Posterior cingulate gyrus (tissue), 11 donors: Measurements from ENCODE around the gene PCF11.
A peak's percentile ranks its signal among the peaks of the same experiment; 100 is the strongest.
"Not testable (repeated sequence)": the region's sequence is repeated elsewhere in the genome, so short reads cannot be mapped to it uniquely, and the experiment has no call there.

Experiments
- DNase-seq, 10 donors: peaks; one replicate each; pipeline versions ENCODE4 v3.0.0 to v3.0.0-alpha.2; 2020 to 2021; ENCODE audit warnings: mixed read lengths in 3 of 10
- intact Hi-C: fragments of 100-400 bp; cut with DNase I; formaldehyde crosslinking; loops from one replicate; pipeline ENCODE4 v1.15.1; 2023

Gene PCF11, protein sequence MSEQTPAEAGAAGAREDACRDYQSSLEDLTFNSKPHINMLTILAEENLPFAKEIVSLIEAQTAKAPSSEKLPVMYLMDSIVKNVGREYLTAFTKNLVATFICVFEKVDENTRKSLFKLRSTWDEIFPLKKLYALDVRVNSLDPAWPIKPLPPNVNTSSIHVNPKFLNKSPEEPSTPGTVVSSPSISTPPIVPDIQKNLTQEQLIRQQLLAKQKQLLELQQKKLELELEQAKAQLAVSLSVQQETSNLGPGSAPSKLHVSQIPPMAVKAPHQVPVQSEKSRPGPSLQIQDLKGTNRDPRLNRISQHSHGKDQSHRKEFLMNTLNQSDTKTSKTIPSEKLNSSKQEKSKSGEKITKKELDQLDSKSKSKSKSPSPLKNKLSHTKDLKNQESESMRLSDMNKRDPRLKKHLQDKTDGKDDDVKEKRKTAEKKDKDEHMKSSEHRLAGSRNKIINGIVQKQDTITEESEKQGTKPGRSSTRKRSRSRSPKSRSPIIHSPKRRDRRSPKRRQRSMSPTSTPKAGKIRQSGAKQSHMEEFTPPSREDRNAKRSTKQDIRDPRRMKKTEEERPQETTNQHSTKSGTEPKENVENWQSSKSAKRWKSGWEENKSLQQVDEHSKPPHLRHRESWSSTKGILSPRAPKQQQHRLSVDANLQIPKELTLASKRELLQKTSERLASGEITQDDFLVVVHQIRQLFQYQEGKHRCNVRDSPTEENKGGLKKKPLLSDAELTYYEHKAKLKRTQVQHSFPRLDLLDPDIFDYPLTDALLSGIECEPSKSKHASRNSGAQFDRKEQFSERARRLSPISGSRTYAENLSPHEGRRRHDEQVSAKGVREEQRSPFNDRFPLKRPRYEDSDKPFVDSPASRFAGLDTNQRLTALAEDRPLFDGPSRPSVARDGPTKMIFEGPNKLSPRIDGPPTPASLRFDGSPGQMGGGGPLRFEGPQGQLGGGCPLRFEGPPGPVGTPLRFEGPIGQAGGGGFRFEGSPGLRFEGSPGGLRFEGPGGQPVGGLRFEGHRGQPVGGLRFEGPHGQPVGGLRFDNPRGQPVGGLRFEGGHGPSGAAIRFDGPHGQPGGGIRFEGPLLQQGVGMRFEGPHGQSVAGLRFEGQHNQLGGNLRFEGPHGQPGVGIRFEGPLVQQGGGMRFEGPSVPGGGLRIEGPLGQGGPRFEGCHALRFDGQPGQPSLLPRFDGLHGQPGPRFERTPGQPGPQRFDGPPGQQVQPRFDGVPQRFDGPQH (N-terminal part only)

DNA sequence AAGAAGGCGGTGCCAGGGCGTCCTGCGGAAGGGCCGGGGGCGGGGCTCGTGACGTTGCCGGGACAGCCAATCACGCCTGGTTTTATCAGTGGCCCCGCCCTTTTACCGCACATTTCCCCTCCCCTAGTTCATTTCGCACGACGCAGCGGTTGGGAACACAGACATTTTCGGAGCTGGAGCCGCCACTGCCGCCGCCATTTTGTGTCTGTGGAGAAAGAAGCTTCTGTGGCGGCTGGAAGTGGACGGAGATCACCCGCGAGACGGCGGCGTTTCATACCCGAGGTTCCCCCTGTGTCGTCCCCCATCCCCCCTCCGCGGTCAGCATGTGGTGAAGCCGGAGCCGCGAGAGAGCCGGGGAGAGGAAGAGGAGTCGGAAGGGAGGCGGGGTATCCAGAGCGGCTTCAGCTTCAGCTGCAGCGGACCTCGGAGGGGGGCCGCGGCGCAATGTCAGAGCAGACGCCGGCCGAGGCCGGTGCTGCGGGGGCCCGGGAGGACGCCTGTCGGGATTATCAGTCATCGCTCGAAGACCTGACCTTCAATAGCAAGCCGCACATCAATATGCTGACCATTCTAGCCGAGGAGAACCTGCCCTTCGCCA lies at the start of gene PCF11:
Gene PCF11, plus strand, starts transcription at position 136 of the 598 bp plus-strand sequence. Its CDS starts 309 bp downstream, at position 445.
- DNase-seq, result peak in 1 of 10 donors; percentile 34
- intact Hi-C loops, result loop anchor here (2.0 to 5.0 kb wide), 4 partner anchors 35 to 256 kb away; partner anchors contain the start of genes ANKRD42, DDIAS and PRCP

DNA sequence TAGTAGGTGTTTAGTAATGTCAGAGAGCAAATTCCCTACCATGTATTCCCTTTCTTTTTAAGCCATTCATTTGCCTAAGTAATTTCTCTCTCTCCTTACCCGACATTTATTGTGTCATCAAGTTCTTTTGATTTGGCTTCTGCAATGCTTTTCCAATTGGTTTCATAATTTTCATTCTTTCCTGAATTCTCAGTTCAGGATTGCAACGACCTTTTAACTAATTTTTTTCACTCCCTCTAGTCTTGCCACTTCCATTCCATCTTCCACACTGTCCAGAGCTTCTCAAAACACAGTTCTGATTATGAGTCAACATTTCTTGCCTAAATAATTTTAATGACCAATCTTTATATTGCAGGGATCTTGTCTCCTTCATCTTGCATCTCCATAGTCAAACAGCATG lies 44.0 kb upstream of the PCF11 start:
- intact Hi-C loops, result no loop called here
- DNase-seq, result no peak

DNA sequence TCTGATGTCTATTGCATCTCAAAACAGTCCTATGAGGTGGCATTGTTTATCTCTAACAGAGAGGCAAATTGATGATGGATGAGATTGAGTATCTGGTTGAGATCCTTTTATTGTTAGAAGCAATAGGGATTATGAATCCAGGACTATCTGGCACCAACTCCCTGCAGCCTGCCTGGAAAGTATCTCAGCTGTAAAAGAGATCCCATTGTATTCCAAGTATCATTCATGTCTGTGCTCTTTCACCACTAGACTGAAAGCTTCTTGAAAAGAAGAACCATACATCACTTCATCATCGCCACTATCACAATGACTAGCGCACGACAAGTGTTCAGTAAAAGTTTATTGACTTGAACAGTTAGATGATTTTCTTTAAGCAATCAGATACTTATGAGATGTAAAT lies 41.9 kb upstream of the PCF11 start:
- intact Hi-C loops, result no loop called here
- no peak for DNase-seq

DNA sequence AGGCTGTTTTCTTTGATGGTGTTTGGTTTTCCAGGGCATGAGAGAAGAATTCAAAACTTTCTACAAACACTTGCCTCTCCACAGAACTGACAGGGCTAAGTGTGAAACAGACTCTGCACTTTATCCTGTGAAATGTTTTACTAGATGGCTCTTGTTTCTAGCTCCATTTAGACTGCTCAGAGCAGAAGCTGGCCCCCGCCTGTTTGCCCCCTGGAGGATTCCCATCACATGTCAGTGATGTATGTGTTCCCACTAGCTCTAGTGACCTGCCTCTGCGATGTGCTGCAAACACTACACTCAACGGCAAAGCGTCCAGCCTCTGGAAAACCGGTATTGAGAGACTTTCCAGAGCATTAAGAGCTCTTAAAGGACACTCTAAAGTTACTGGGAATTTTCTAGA lies 41.4 kb upstream of the PCF11 start:
- intact Hi-C loops, result no loop called here
- DNase-seq, result no peak

DNA sequence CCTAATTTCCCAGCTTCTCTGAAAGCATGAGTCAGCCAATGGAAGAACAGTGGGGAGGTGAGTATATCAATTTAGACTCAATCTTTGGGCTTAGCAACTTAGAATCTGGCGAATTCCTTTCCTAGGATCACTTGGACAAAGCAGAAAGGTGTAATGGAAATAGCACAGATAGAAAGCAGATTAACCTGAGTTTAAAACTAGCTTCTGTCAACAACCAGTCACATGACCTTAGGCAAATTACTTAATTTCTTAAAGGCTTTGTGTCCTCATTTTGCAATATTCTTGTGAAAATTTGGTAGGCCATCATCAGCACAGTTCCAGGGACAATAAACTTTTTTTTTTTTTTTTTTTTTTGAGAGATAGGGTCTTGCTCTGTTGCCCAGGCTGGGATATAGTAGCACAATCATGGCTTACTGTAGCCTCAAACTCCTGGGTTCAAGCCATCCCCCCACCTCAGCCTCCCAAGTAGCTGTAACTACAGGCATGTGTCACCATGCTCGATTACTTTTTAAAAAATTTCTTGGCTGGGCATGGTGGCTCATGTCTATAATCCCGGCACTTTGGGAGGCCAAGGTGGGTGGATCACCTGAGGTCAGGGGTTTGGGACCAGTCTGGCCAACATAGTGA lies 40.8 kb upstream of the PCF11 start:
- intact Hi-C loops, result no loop called here

DNA sequence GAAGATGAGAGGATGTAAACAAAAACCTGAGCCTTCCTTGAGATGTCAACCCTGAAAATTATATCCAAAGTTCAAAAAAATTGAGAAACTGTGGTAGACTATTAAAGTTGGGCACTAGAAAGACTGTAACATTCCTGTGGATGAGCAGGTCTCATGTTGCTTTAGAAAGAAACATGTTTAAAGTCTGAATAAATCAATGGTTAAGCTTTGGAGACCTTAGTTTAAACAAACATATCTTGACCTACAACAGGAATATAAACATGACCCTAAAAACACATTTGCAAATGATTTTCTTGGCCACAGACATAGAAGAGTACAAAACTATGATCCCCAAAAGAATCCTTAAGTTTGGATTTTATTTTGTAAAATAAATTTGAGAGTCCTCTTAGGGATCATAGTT lies 38.1 kb upstream of the PCF11 start:
- intact Hi-C loops, result no loop called here
- no peak for DNase-seq

More for the DNA sequence above, 40.8 kb upstream of the PCF11 start:
- DNase-seq, result no peak

DNA sequence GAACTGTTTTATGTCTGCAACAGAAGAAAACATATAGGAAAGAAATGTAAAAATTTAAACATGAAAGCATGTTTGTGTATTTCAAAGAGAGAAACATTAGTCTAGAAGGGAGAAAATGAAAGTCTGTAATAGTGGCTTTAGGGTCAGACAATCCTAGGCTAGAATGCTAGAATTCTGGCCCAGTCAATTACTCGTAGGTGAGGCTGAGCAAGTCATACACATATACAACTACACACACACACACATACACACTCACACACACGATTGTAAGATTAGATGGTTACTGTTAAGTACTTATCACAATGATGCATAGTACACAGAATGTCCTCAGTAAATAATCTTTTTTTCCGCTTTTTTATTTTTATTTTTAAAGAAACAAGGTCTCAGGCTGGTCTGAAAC lies 37.7 kb upstream of the PCF11 start:
- no peak for DNase-seq
- intact Hi-C loops, result no loop called here

DNA sequence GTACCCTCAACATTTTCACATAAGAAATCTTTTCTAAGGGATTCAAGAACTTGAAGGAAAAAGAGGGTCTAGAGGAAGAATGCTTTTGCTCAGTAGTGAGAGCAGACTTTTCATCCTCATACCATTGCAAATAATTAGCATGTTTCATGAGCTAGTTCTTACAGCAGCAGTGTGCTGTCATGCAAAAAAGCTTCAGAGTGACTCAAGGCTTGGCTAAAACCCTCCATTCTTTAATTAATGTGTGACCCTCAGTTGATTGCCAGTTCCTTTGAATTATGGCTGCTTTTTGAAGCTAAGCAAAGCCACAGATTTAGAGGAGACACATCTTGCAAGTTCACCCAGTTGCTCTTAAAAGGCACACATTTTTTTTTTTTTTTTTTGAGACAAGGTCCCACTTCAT lies 36.6 kb upstream of the PCF11 start:
- intact Hi-C loops, result no loop called here

DNA sequence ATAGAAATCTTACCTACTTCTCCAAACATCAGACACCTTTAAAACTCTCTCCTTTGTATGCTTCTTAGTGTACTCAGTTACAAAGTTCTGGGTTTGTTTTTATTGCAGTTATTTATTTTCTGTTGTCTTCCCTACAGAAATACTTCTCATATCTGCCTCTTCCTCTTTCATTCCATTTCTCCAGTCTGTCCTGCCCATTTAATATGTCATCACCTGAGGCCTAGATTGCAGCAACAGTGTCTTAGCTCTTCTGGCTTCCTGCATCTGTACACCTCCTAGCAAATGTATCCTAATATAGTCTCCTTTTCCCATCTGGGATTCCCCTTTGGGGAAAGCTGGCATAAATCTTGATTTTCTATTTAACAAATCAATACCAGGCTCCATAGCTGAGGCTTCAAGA lies 34.9 kb upstream of the PCF11 start:
- no peak for DNase-seq
- intact Hi-C loops, result no loop called here

More for the DNA sequence above, 36.6 kb upstream of the PCF11 start:
- no peak for DNase-seq

DNA sequence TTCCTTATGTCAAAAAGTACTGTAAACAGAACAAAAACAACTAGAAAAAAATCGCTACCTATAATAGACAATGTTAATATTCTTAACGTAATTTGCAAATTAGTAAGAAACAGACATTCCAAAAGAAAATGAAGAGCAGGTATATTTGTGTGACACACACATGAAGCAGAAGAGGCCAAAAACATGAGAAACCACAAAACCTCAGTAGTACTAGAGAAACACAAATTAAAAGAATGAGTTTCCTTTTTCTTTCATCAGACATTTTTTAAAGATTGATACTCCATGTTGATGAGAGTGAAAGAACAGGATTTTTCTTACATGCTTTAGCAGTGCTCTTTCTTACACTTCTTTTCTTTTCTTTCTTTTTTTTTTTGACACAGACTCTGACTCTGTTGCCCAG lies 34.2 kb upstream of the PCF11 start:
- intact Hi-C loops, result no loop called here
- no peak for DNase-seq

DNA sequence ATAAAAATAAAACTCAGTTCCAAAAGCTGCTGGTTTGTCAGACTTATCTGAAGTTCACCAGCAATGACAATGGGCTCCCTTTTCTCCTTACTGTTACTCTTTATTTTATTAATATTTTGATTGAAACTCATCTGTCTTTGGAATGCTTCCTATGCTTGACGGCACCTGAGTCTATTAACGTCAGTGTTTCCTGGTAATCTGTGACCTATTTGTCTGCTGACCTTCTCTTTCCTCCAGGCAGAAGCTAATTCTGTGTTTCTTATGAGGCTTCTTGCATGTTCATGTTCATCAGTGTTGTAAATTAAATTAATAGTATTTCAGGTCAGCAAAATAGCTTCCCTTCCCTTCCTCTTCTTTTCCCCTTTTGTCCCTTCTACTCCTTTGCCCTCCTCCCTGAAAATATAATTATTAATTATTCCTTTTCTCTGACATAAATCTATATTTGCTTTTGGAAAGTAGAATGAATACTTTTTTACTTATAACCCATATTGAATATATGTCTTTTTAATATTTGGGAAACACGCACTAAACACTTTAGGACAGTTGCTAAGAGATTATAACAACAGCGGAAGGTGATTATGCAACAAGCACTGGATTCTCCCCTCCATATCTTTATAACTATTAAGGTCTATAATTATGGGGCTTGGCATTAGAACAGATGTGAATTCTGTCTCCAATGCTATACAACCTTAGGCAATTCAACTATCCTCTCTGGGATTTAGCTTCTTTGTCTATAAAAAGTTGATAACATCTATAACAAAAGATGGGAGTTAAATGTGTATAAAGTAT lies 32.1 kb upstream of the PCF11 start:
- intact Hi-C loops, result no loop called here
- DNase-seq, result no peak

DNA sequence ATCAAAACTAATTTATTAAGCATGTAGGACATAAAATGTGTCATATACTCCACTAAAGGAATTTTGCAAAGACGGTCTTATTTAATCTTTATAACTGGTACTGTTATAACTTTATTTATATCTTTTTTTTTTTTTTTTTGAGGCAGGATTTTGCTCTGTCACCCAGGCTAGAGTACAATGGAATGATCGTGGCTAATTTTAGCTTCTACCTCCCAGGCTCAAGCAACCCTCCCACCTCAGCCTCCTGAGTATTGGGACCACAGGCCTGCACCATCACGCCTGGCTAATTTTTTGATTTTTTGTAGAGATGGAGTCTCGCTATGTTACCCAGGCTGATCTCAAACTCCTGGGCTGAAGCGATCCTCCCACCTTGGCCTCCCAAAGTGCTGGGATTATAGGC lies 31.4 kb upstream of the PCF11 start:
- intact Hi-C loops, result no loop called here
- no peak for DNase-seq

DNA sequence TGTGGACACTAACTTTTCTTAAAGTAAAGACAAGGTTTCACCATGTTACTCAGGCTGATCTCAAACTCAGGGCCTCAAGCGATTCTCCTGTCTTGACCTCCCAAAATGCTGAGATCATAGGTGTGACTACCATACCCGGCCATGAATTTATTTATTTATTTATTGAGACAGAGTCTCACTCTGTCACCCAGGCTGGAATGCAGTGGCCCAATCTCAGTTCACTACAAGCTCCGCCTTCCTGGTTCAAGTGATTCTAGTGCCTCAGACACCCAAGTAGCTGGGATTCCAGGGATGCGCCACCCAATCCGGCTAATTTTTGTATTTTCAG lies 29.7 kb upstream of the PCF11 start:
- no peak for DNase-seq
- intact Hi-C loops, result no loop called here

DNA sequence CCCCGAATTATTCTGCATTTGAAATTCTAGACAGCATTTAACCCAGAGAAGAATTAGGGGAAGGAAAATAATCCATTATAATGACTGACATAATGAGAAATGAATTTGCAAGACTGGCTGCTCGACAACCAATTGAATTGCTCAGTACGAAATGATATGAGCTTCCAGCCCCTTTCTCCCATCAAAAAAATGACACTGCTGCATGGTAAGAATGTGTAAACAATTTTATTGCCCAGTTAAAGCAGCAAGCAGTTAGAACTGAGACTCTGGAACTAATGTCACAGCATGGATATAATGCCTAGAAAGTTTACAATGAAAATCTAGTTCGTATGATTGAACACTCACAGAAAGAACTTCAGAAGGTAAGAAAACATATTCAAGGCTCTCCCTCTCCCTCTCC lies 24.7 kb upstream of the PCF11 start:
- no peak for DNase-seq
- intact Hi-C loops, result no loop called here

DNA sequence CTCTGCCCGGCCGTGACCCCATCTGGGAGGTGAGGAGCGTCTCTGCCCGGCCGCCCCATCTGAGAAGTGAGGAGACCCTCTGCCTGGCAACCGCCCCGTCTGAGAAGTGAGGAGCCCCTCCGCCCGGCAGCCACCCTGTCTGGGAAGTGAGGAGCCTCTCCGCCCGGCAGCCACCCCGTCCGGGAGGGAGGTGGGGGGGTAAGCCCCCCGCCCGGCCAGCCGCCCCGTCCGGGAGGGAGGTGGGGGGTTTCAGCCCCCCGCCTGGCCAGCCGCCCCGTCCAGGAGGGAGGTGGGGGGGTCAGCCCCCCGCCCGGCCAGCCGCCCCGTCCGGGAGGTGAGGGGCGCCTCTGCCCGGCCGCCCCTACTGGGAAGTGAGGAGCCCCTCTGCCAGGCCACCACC lies 23.7 kb upstream of the PCF11 start:
- intact Hi-C loops, DNase-seq: not testable (repeated sequence)

DNA sequence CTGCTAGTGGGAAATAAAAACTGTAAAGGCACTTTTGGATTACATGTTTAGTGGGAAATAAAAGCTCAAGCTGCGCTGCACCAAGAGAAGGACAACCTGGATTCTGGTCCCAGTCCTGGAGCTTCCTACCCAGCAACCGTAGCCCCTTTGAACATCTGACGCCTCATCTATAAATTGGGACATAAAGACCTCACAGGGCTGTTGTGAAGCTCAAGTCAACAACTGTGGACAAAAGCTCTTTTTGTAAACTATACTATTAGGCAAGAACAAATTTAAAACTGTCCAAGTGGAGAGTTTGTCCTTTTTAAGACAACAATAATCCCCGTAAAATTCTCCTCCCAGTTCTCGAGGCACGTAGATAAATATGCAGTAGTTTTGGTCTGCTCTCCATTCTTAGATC lies 17.6 kb upstream of the PCF11 start:
- no peak for DNase-seq
- intact Hi-C loops, result no loop called here

DNA sequence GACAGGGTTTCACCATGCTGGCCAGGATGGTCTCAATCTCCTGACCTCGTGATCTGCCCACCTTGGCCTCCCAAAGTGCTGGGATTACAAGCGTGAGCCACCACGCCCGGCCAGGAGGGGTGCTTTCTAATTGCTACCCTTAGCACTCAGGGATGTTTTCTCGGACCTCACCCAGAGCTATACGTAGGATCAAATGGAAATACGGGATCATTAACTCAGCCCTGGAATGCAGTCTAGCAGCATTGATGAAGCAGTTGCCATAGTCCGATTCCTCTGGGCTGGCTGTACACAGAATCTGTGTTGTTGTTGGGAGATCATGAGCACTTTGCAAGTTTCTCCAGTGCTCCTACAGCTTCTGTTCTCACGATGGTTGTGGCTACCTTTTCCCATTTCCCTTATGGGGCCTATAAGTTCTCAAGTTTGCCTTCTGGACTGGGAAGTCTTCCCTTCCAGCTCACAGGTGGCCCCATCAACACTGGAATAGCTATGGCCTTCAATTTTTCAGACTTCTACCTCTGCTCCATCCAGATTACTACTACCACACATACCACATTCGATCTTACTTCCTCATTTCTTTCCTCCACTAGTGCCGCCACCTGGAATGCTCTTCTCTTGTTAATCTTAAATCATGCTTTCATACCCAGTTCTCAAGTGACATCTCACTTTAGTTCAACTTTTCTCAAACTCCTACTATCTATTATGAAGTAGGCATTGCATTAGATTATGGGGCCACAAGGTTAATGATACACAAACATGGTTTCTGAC lies 16.1 kb upstream of the PCF11 start:
- intact Hi-C loops, result no loop called here
- no peak for DNase-seq

DNA sequence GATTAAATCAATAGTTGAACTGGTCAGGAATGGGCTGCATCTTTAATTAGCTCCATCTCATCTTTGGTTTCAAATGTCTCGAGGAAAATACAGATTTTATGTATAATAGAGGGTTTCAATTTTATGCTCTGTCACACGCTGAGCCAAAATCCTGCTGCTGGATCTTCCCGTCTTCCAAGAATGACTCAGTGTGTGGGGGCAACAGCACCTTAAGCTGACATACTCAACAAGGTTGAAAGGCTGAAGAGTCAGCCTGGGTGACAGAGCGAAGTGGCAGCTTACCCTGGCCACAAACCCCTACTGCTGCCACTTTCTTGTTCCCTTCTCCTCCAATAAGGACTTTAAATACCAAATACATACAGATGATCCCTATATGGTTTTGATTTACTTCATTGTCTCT lies 9.0 kb upstream of the PCF11 start:
- DNase-seq, result no peak
- intact Hi-C loops, result no loop called here

DNA sequence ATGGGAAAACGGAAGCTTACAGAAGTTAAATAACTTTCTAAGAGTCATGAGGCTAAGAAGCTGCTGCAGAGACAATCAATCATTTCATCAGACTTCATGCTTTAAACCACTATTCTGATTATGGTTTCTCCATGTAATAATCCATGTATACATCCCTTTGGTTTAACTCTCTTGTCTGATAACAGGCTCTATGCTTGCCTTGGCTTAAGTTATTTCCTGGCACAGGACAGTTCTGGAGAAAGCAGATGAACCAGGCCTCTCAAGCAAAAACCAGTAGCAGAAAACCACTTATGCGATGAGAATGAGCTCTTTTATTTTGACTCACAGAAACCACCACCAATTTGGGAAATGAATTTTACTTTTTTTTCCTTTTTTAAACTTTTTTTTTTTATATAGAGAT lies 6.5 kb upstream of the PCF11 start:
- intact Hi-C loops, result no loop called here

More for the DNA sequence above, 6.5 kb upstream of the PCF11 start:
- no peak for DNase-seq
